HCT116 (cell line): ENCODE data around the gene DISP2. TPM values are rescaled to one million over a fixed set of nuclear protein-coding genes. Genes with fewer than 3 reads are reported as not detected.

ENCODE experiments used
- ATAC-seq: fragments of 200-7000 bp; cut with Tn5 transposase; 2 replicates; pipeline ENCODE4 v1.9.1; 2020; ENCODE audit warnings: mild to moderate bottlenecking, moderate library complexity
- BruUV-seq: library from RNA; stranded (reverse); fragments of 400-500 nt; replicated peaks from 2 replicates; lab custom pipeline; 2021; lab: Mats Ljungman, UMichigan
- CTCF ChIA-PET: fragments of 300-600 bp; sonication (Branson Sonifier 250); formaldehyde crosslinking; loops from one replicate; lab custom pipeline; 2021; ENCODE audit warnings: antibody characterized with exemption; lab: Charles Lee
- POLR2A ChIA-PET: fragments of 300-600, 350-600 bp; sonication (Branson Sonifier 250); formaldehyde crosslinking; loops from one replicate; lab custom pipeline; 2021; ENCODE audit warnings: antibody characterized with exemption; lab: Charles Lee
- RAD21 ChIA-PET, 2 experiments: fragments of 300-600 bp; sonication (Branson Sonifier 250); formaldehyde crosslinking; loops; one replicate each; lab custom pipeline; 2023; ENCODE audit warnings: low total read pairs in 2 of 2; ENCODE audit not compliant: uncharacterized antibody in 2 of 2, unreplicated experiment in 2 of 2, low non-redundant PET in 1 of 2; lab: Charles Lee
- DNase-seq: peaks from one replicate; pipeline ENCODE4 v3.0.0-alpha.2; 2010; ENCODE audit warnings: low read depth, low spot score
- H2AFZ ChIP-seq: fragments of 200-600 bp; shearing (Covaris generic), sonication (generic); 2 replicates; pipeline ENCODE4 v1.6.1; 2017; ENCODE audit warnings: low read depth, mixed run types, mixed read lengths, antibody characterized with exemption, low read length; ENCODE audit not compliant: poor library complexity, severe bottlenecking
- H3K27ac ChIP-seq: 2 replicates; pipeline ENCODE4 v1.5.1; 2012; ENCODE audit warnings: low read depth, low read length
- H3K27me3 ChIP-seq: fragments of 200-600 bp; sonication (generic); 2 replicates; pipeline ENCODE4 v1.6.1; 2016; ENCODE audit warnings: mixed run types, low read length, mixed read lengths; ENCODE audit not compliant: insufficient read depth
- H3K36me3 ChIP-seq, 2 experiments: fragments of 200-500 bp in 1 of 2; fragments of 200-600 bp in 1 of 2; sonication (Bioruptor generic) in 1 of 2; sonication (generic) in 1 of 2; 2 replicates each; pipeline versions ENCODE4 v1.5.1 to v1.6.1; 2014 to 2016; ENCODE audit warnings: low read length in 2 of 2, inconsistent platforms in 1 of 2, mixed read lengths in 1 of 2, mixed run types in 1 of 2; ENCODE audit not compliant: insufficient read depth in 2 of 2, control insufficient read depth in 1 of 2
- H3K4me1 ChIP-seq, 2 experiments: fragments of 200-600 bp in 1 of 2; sonication (generic) in 1 of 2; 2 replicates each; pipeline versions ENCODE4 v1.5.1 to v1.6.1; 2012 to 2017; ENCODE audit warnings: low read length in 2 of 2, inconsistent platforms in 1 of 2, mild to moderate bottlenecking in 1 of 2, mixed read lengths in 1 of 2, mixed run types in 1 of 2, moderate library complexity in 1 of 2; ENCODE audit not compliant: insufficient read depth in 2 of 2, control insufficient read depth in 1 of 2
- H3K4me2 ChIP-seq: fragments of 200-600 bp; sonication (generic); 2 replicates; pipeline ENCODE4 v1.6.1; 2017; ENCODE audit warnings: mixed run types, low read length, mixed read lengths
- H3K4me3 ChIP-seq, 2 experiments: fragments of 200-600 bp in 1 of 2; sonication (generic) in 1 of 2; replicated peaks in 1 of 2; 2 replicates each; pipeline ENCODE4 v1.5.1; 2011 to 2016; ENCODE audit warnings: low read length in 2 of 2, control low read depth in 1 of 2, low read depth in 1 of 2, mild to moderate bottlenecking in 1 of 2, mixed read lengths in 1 of 2, mixed run types in 1 of 2
- H3K79me2 ChIP-seq: fragments of 200-600 bp; sonication (generic); 2 replicates; pipeline ENCODE4 v1.6.1; 2017; ENCODE audit warnings: mild to moderate bottlenecking, mixed run types, low read length, moderate library complexity, mixed read lengths; ENCODE audit not compliant: insufficient read depth
- H3K9ac ChIP-seq: fragments of 200-600 bp; sonication (generic); 2 replicates; pipeline ENCODE4 v1.6.1; 2016; ENCODE audit warnings: low read length, mixed read lengths
- H3K9me2 ChIP-seq: fragments of 200-600 bp; sonication (generic), shearing (Covaris generic); 2 replicates; pipeline ENCODE4 v1.6.1; 2017; ENCODE audit warnings: mixed run types, mild to moderate bottlenecking, moderate library complexity; ENCODE audit not compliant: insufficient read depth
- H3K9me3 ChIP-seq, 2 experiments: fragments of 200-500 bp in 1 of 2; fragments of 200-600 bp in 1 of 2; sonication (Bioruptor generic) in 1 of 2; sonication (generic) in 1 of 2; 2 replicates each; pipeline ENCODE4 v1.6.1; 2014 to 2017; ENCODE audit warnings: low read length in 2 of 2, mixed read lengths in 2 of 2, inconsistent platforms in 1 of 2, low read depth in 1 of 2, mild to moderate bottlenecking in 1 of 2, mixed run types in 1 of 2, moderate library complexity in 1 of 2; ENCODE audit not compliant: control insufficient read depth in 1 of 2, insufficient read depth in 1 of 2
- H4K20me1 ChIP-seq: fragments of 200-600 bp; sonication (generic), shearing (Covaris generic); 2 replicates; pipeline ENCODE4 v1.6.1; 2017; ENCODE audit warnings: mixed run types, mild to moderate bottlenecking, moderate library complexity; ENCODE audit not compliant: insufficient read depth
- CBX3 ChIP-seq: IDR thresholded peaks from 2 replicates; pipeline ENCODE4 v1.6.1; 2012; ENCODE audit warnings: low read depth
- EGR1 ChIP-seq: IDR thresholded peaks from 2 replicates; pipeline ENCODE4 v1.6.1; 2012; ENCODE audit warnings: low read depth
- ELF1 ChIP-seq: IDR thresholded peaks from 2 replicates; pipeline ENCODE4 v1.6.1; 2012; ENCODE audit warnings: low read depth, borderline replicate concordance
- EZH2phosphoT487 ChIP-seq: fragments of 200-600 bp; IDR thresholded peaks from 2 replicates; pipeline ENCODE4 v1.6.1; 2018; ENCODE audit warnings: antibody characterized with exemption, borderline replicate concordance
- POLR2A ChIP-seq: IDR thresholded peaks from 2 replicates; pipeline ENCODE4 v1.7.0; 2011; ENCODE audit warnings: borderline replicate concordance; ENCODE audit not compliant: insufficient read depth, insufficient read length; ENCODE audit errors: extremely low read depth
- POLR2AphosphoS5 ChIP-seq: IDR thresholded peaks from 2 replicates; pipeline ENCODE4 v1.6.1; 2011; ENCODE audit warnings: mild to moderate bottlenecking, low read depth, low read length, moderate library complexity
- SIN3A ChIP-seq: IDR thresholded peaks from 2 replicates; pipeline ENCODE4 v1.6.1; 2012; ENCODE audit warnings: low read depth
- SRF ChIP-seq: IDR thresholded peaks from 2 replicates; pipeline ENCODE4 v1.6.1; 2012; ENCODE audit warnings: low read depth
- TCF7L2 ChIP-seq: IDR thresholded peaks from 2 replicates; pipeline ENCODE4 v1.7.0; 2011; ENCODE audit warnings: borderline replicate concordance, inconsistent platforms; ENCODE audit not compliant: insufficient read depth, insufficient read length; ENCODE audit errors: extremely low read depth
- YY1 ChIP-seq: IDR thresholded peaks from 2 replicates; pipeline ENCODE4 v1.6.1; 2011; ENCODE audit warnings: low read length, low read depth, moderate library complexity, mild to moderate bottlenecking; ENCODE audit not compliant: insufficient replicate concordance; ENCODE audit errors: extremely low read depth
- ZFX ChIP-seq: fragments of 450-650 bp; IDR thresholded peaks from 2 replicates; pipeline ENCODE4 v1.6.1; 2017
- ZNF274 ChIP-seq: fragments of 200-500 bp; sonication (Bioruptor generic); IDR thresholded peaks from 2 replicates; pipeline ENCODE4 v1.6.1; 2014; ENCODE audit warnings: mild to moderate bottlenecking, low read depth, low read length, inconsistent platforms
- intact Hi-C: fragments of 100-400 bp; cut with micrococcal nuclease; formaldehyde crosslinking; loops from 2 replicates; pipeline ENCODE4 v1.10.0; 2022
- total RNA-seq: library from RNA; stranded (reverse); gene quantifications from one replicate; pipeline ENCODE4 v1.2.1, GENCODE V29; 2021; ENCODE audit not compliant: unreplicated experiment
- TF ChIP-seq, protein P1 (sequence below): IDR thresholded peaks from 2 replicates; pipeline ENCODE4 v1.6.1; 2012
- TF ChIP-seq, protein P2 (sequence below): IDR thresholded peaks from 2 replicates; pipeline ENCODE4 v1.6.1; 2012
- TF ChIP-seq, protein P3 (sequence below): IDR thresholded peaks from 2 replicates; pipeline ENCODE4 v1.6.1; 2012; ENCODE audit warnings: low read depth

The DISP2 gene
- total RNA-seq, 1 experiment from 2014 or later: 3.3 TPM

DNA sequence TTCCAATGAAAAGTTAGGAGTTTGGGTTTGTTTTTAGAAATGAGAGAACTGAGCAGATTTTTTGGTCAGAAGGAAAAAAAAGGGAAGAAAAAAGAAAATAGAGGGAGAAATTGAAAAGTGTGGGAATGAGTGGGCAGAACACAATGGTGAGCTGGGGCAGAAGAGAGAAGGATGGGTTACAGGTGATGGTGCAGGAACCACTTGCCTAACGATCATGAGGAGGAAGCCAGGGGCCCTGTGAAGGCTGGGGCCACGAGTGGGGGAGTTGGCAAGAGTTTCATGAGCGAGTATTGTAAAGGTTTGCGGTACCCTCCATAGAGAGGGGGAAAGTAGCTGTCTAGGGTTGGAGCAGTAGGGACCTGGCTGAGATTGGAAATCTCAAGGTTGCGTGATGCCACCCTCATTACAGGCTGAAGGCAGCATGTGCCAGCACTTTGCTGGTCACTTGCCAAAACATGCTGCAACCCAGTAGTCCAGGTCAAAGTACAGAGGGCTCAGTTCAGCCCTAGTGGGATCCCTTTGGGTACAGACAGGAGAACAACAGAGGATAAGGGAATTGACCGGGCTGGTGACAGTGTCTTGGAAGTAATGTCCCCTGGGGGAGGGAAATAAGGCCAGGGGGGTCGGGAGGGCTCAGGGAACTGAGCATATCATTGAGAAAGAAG, 54.2 kb downstream of the DISP2 start:
- no peak for DNase-seq
- intact Hi-C loops: no loop called here
- Histone ChIP-seq H3K4me1 (no peaks in the 10 kb centered on the region), H3K4me3 (no peak overlapping the region), H3K4me2 (no peak overlapping the region), H3K79me2 (peaks cover 13% of the 10 kb centered on the region; the same call in 1 of the 2 replicates), H4K20me1 (no peaks in the 10 kb centered on the region), H3K9me2 (no peaks in the 10 kb centered on the region), H2AFZ (no peak overlapping the region), H3K9me3 (no peaks in the 10 kb centered on the region), H3K27me3 (no peaks in the 10 kb centered on the region), H3K27ac (no peak overlapping the region), H3K9ac (no peak overlapping the region), H3K36me3 (peaks cover 48 to 56% of the 10 kb centered on the region in 2 experiments)
- TF ChIP-seq ZFX (no peak), SIN3A (no peak), CBX3 (no peak)
- ATAC-seq: no peak
- POLR2A ChIA-PET: no interaction called here
- CTCF ChIA-PET: no interaction called here
- no TSS peak for BruUV-seq
- RAD21 ChIA-PET: no interaction called here

DNA sequence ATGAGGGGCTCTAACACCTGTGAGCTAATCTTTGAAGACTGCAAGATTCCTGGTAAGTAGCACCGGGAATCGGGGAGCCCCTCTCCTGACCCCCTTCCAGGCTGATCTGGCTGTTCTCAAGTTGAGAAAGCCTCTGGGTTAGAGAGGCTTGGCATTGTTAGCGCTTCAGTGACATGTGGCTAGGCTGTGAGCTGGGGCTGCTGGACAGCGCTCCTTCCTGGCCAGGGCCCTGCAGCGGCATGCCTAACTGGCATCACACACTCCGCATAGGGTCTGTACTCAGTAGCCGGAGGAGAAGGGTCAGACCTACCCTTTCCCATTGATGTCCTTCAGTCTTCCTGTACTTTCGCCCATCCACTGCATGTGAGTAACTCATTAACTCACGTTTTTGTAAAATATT, 55.0 kb downstream of the DISP2 start:
- CTCF ChIA-PET: no interaction called here
- intact Hi-C loops: no loop called here
- H3K79me2 ChIP-seq: peaks cover 5% of the 10 kb centered on the region; the same call in 1 of the 2 replicates
- no peak overlapping the region for H3K4me2 ChIP-seq
- DNase-seq: no peak
- no peak overlapping the region for H2AFZ ChIP-seq
- no peak overlapping the region for H3K27ac ChIP-seq
- H3K9me2 ChIP-seq: no peaks in the 10 kb centered on the region
- RAD21 ChIA-PET: no interaction called here
- ATAC-seq: no peak
- H3K27me3 ChIP-seq: no peaks in the 10 kb centered on the region
- BruUV-seq: no TSS peak
- H3K36me3 ChIP-seq: peaks cover 47 to 50% of the 10 kb centered on the region in 2 experiments
- no peaks in the 10 kb centered on the region for H3K4me1 ChIP-seq
- no peaks in the 10 kb centered on the region for H4K20me1 ChIP-seq
- H3K9me3 ChIP-seq: no peaks in the 10 kb centered on the region
- POLR2A ChIA-PET: no interaction called here
- H3K9ac ChIP-seq: no peak overlapping the region
- H3K4me3 ChIP-seq: no peak overlapping the region
- TF ChIP-seq TCF7L2 (no peak), EZH2phosphoT487 (no peak), SRF (no peak), EGR1 (no peak), ZNF274 (no peak), SIN3A (no peak), ELF1 (no peak), YY1 (no peak), POLR2A (no peak), POLR2AphosphoS5 (no peak)
- TF ChIP-seq, protein P1, sequence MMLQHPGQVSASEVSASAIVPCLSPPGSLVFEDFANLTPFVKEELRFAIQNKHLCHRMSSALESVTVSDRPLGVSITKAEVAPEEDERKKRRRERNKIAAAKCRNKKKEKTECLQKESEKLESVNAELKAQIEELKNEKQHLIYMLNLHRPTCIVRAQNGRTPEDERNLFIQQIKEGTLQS: no peak
- TF ChIP-seq, protein P2, sequence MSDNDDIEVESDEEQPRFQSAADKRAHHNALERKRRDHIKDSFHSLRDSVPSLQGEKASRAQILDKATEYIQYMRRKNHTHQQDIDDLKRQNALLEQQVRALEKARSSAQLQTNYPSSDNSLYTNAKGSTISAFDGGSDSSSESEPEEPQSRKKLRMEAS: no peak
- TF ChIP-seq, protein P3, sequence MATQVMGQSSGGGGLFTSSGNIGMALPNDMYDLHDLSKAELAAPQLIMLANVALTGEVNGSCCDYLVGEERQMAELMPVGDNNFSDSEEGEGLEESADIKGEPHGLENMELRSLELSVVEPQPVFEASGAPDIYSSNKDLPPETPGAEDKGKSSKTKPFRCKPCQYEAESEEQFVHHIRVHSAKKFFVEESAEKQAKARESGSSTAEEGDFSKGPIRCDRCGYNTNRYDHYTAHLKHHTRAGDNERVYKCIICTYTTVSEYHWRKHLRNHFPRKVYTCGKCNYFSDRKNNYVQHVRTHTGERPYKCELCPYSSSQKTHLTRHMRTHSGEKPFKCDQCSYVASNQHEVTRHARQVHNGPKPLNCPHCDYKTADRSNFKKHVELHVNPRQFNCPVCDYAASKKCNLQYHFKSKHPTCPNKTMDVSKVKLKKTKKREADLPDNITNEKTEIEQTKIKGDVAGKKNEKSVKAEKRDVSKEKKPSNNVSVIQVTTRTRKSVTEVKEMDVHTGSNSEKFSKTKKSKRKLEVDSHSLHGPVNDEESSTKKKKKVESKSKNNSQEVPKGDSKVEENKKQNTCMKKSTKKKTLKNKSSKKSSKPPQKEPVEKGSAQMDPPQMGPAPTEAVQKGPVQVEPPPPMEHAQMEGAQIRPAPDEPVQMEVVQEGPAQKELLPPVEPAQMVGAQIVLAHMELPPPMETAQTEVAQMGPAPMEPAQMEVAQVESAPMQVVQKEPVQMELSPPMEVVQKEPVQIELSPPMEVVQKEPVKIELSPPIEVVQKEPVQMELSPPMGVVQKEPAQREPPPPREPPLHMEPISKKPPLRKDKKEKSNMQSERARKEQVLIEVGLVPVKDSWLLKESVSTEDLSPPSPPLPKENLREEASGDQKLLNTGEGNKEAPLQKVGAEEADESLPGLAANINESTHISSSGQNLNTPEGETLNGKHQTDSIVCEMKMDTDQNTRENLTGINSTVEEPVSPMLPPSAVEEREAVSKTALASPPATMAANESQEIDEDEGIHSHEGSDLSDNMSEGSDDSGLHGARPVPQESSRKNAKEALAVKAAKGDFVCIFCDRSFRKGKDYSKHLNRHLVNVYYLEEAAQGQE: no peak; the same call in 1 of the 2 replicates
